ENCODE results near the gene ARL4D. TPM values are rescaled to one million over a fixed set of nuclear protein-coding genes. Genes with fewer than 3 reads are reported as not detected.

Gene ARL4D
- total and polyA plus RNA-seq, 12 donors: 2.5 to 13.5 (median 4.1) TPM

GRCh38 chr17:43351691-43352090 lies 47.1 kb upstream of the ARL4D start:
- Histone ChIP-seq H3K27ac (no peak overlapping the region), H3K27me3 (no peaks in the 10 kb centered on the region), H3K9me3 (peaks cover 0 to 48% (median 23%) of the 10 kb centered on the region in 11 donors), H3K4me3 (no peak overlapping the region), H3K4me1 (peaks cover 0 to 19% (median 10%) of the 10 kb centered on the region in 9 donors), H3K36me3 (peaks cover 0 to 9% (median 0%) of the 10 kb centered on the region in 9 donors)
- WGBS, 2 donors: 73% methylated on average over 8 of the region's 8 CpGs
- ATAC-seq (peak in 1 of 8 donors; percentile 9), DNase-seq (no peak)
- no peak for TF ChIP-seq CTCF (IDR thresholded peaks at IDR 0.05)
- intact Hi-C loops (cut with DNase I): no loop called here

GRCh38 chr17:43352579-43353331 lies 46.0 kb upstream of the ARL4D start:
- intact Hi-C loops (cut with DNase I): no loop called here
- H3K4me3 ChIP-seq: no peak overlapping the region
- no peak for TF ChIP-seq CTCF (IDR thresholded peaks at IDR 0.05)
- DNase-seq (no peak), ATAC-seq (peak in 2 of 8 donors; percentile 21 to 48)
- H3K4me1 ChIP-seq: peaks cover 0 to 19% (median 10%) of the 10 kb centered on the region in 9 donors
- H3K9me3 ChIP-seq: peaks cover 0 to 37% (median 16%) of the 10 kb centered on the region in 11 donors
- no peak overlapping the region for H3K27ac ChIP-seq
- WGBS, 2 donors: 43 to 47% methylated on average over 10 of the region's 10 CpGs
- H3K36me3 ChIP-seq: peaks cover 0 to 9% (median 0%) of the 10 kb centered on the region in 9 donors
- no peaks in the 10 kb centered on the region for H3K27me3 ChIP-seq

- Histone ChIP-seq H3K27ac (no peak overlapping the region), H3K36me3 (peaks cover 0 to 9% (median 0%) of the 10 kb centered on the region in 9 donors)
- WGBS, 2 donors: 32 to 44% methylated on average over 4 of the region's 4 CpGs
These were observed 45.4 kb upstream of the ARL4D start for GRCh38 chr17:43353393-43353792.

GRCh38 chr17:43354371-43354770 lies 44.4 kb upstream of the ARL4D start:
- peaks cover 0 to 20% (median 11%) of the 10 kb centered on the region in 9 donors for H3K4me1 ChIP-seq
- no peak overlapping the region for H3K4me3 ChIP-seq

More at GRCh38 chr17:43353393-43353792, 45.4 kb upstream of the ARL4D start:
- intact Hi-C loops (cut with DNase I): no loop called here
- DNase-seq (no peak), ATAC-seq (no peak)
- no peak for TF ChIP-seq CTCF (IDR thresholded peaks at IDR 0.05)
- H3K9me3 ChIP-seq: peaks cover 0 to 31% (median 10%) of the 10 kb centered on the region in 11 donors
- H3K4me3 ChIP-seq: no peak overlapping the region
- H3K27me3 ChIP-seq: no peaks in the 10 kb centered on the region
- peaks cover 0 to 19% (median 10%) of the 10 kb centered on the region in 9 donors for H3K4me1 ChIP-seq

More at GRCh38 chr17:43354371-43354770, 44.4 kb upstream of the ARL4D start:
- H3K27me3 ChIP-seq: no peaks in the 10 kb centered on the region
- DNase-seq (no peak), ATAC-seq (no peak)
- TF ChIP-seq CTCF (IDR thresholded peaks at IDR 0.05): no peak
- H3K36me3 ChIP-seq: peaks cover 0 to under 1% (median 0%) of the 10 kb centered on the region in 9 donors
- intact Hi-C loops (cut with DNase I): no loop called here
- WGBS, 2 donors: 98 to 100% methylated on average over 2 of the region's 2 CpGs
- H3K27ac ChIP-seq: no peak overlapping the region
- H3K9me3 ChIP-seq: peaks cover 0 to 21% (median 0%) of the 10 kb centered on the region in 11 donors
